Vagina (tissue), 2 donors: Measurements from ENCODE around the gene COL6A5. TPM values are rescaled to one million over a fixed set of nuclear protein-coding genes. Genes with fewer than 3 reads are reported as not detected.
"Not testable (repeated sequence)": the region's sequence is repeated elsewhere in the genome, so short reads cannot be mapped to it uniquely, and the experiment has no call there.

ENCODE experiments used
- DNase-seq, 2 donors: peaks; one replicate each; pipeline ENCODE4 v3.0.0-alpha.2; 2017; ENCODE audit errors: extremely low spot score in 2 of 2
- H3K27ac ChIP-seq: fragments of 200-600 bp; sonication (generic); one replicate; pipeline ENCODE4 v1.5.1; 2019
- H3K27me3 ChIP-seq: fragments of 200-600 bp; sonication (generic); one replicate; pipeline ENCODE4 v1.5.1; 2019
- H3K36me3 ChIP-seq, 2 donors: fragments of 200-600 bp; sonication (generic); one replicate each; pipeline ENCODE4 v1.5.1; 2017 to 2019
- H3K4me1 ChIP-seq: fragments of 200-600 bp; sonication (generic); one replicate; pipeline ENCODE4 v1.5.1; 2019
- H3K4me3 ChIP-seq, 2 donors: fragments of 200-600 bp; sonication (generic); 1 replicate in 1 of 2; 2 replicates in 1 of 2; pipeline ENCODE4 v1.5.1; 2016 to 2019
- H3K9me3 ChIP-seq: fragments of 200-600 bp; sonication (generic); one replicate; pipeline ENCODE4 v1.5.1; 2019
- CTCF ChIP-seq, 3 experiments: fragments of 450-650 bp in 2 of 3; fragments of 200-600 bp in 1 of 3; sonication (generic) in 1 of 3; IDR thresholded peaks; one replicate each; pipeline ENCODE4 v1.5.1; 2017 to 2019; ENCODE audit warnings: antibody characterized with exemption in 3 of 3, mild to moderate bottlenecking in 2 of 3, moderate library complexity in 2 of 3
- POLR2A ChIP-seq, 2 donors: fragments of 450-650 bp; IDR thresholded peaks; one replicate each; pipeline ENCODE4 v1.6.1; 2017; ENCODE audit warnings: antibody characterized with exemption in 2 of 2, mild to moderate bottlenecking in 2 of 2, moderate library complexity in 2 of 2
- POLR2AphosphoS5 ChIP-seq, 2 donors: sonication (generic); formaldehyde crosslinking; IDR thresholded peaks; one replicate each; pipeline ENCODE4 v1.9.0; 2017; ENCODE audit warnings: antibody characterized with exemption in 2 of 2, mild to moderate bottlenecking in 2 of 2, low read depth in 1 of 2; ENCODE audit not compliant: insufficient read depth in 1 of 2
- intact Hi-C: fragments of 100-400 bp; cut with DNase I; formaldehyde crosslinking; loops from one replicate; pipeline ENCODE4 v1.15.1; 2023
- total RNA-seq: library from RNA; depleted of rRNA; stranded (reverse); fragments of >200 nt; gene quantifications from one replicate; pipeline ENCODE4 v1.2.3, GENCODE V29; 2016

COL6A5 gene
- total RNA-seq, 1 donor from 2014 or later, result not detected

- intact Hi-C loops, result no loop called here
- Histone ChIP-seq H3K27me3 (no peaks in the 10 kb centered on the region), H3K27ac (no peak overlapping the region), H3K4me3 (no peak overlapping the region), H3K9me3 (no peaks in the 10 kb centered on the region), H3K4me1 (peaks cover 7% of the 10 kb centered on the region), H3K36me3 (no peaks in the 10 kb centered on the region)
- TF ChIP-seq POLR2AphosphoS5 (IDR thresholded peaks at IDR 0.05; ENCODE audit: insufficient read depth in 1 of 2, low read depth in 1 of 2) (no peak), CTCF (IDR thresholded peaks at IDR 0.05) (no peak)
- no peak for DNase-seq
Observed at GRCh38 chr3:130342821-130343661, 2.4 kb upstream of the COL6A5 start.

- H3K27ac ChIP-seq, H3K9me3 ChIP-seq, H3K27me3 ChIP-seq, H3K36me3 ChIP-seq, H3K4me3 ChIP-seq, H3K4me1 ChIP-seq, DNase-seq, intact Hi-C loops: not testable (repeated sequence)
Observed at GRCh38 chr3:130348258-130348657, 2.8 kb downstream of the COL6A5 start.

GRCh38 chr3:130354430-130354829 is 9.0 kb downstream of the COL6A5 start:
- H3K4me1 ChIP-seq, result no peaks in the 10 kb centered on the region
- H3K36me3 ChIP-seq, result no peaks in the 10 kb centered on the region
- no peak for TF ChIP-seq POLR2A (IDR thresholded peaks at IDR 0.05)
- no peak for TF ChIP-seq POLR2AphosphoS5 (IDR thresholded peaks at IDR 0.05; ENCODE audit: insufficient read depth in 1 of 2, low read depth in 1 of 2)
- no peak for TF ChIP-seq CTCF (IDR thresholded peaks at IDR 0.05)
- H3K4me3 ChIP-seq, result no peak overlapping the region
- no peaks in the 10 kb centered on the region for H3K9me3 ChIP-seq
- intact Hi-C loops, result no loop called here
- H3K27me3 ChIP-seq, result no peaks in the 10 kb centered on the region
- DNase-seq, result no peak
- no peak overlapping the region for H3K27ac ChIP-seq

GRCh38 chr3:130374033-130374432 is 28.6 kb downstream of the COL6A5 start:
- Histone ChIP-seq H3K4me1 (no peaks in the 10 kb centered on the region), H3K36me3 (no peaks in the 10 kb centered on the region), H3K4me3 (no peak overlapping the region), H3K9me3 (no peaks in the 10 kb centered on the region), H3K27ac (no peak overlapping the region), H3K27me3 (no peaks in the 10 kb centered on the region)
- DNase-seq, result no peak
- TF ChIP-seq CTCF (IDR thresholded peaks at IDR 0.05) (no peak), POLR2AphosphoS5 (IDR thresholded peaks at IDR 0.05; ENCODE audit: insufficient read depth in 1 of 2, low read depth in 1 of 2) (no peak), POLR2A (IDR thresholded peaks at IDR 0.05) (no peak)
- intact Hi-C loops, result no loop called here

GRCh38 chr3:130374908-130375307 is 29.4 kb downstream of the COL6A5 start:
- Histone ChIP-seq H3K27ac (no peak overlapping the region), H3K4me1 (no peaks in the 10 kb centered on the region)

More at GRCh38 chr3:130374908-130375307, 29.4 kb downstream of the COL6A5 start:
- Histone ChIP-seq H3K27me3 (no peaks in the 10 kb centered on the region), H3K36me3 (no peaks in the 10 kb centered on the region), H3K9me3 (no peaks in the 10 kb centered on the region), H3K4me3 (no peak overlapping the region)
- no peak for TF ChIP-seq CTCF (IDR thresholded peaks at IDR 0.05)
- TF ChIP-seq POLR2A (IDR thresholded peaks at IDR 0.05), result no peak
- no peak for TF ChIP-seq POLR2AphosphoS5 (IDR thresholded peaks at IDR 0.05; ENCODE audit: insufficient read depth in 1 of 2, low read depth in 1 of 2)
- intact Hi-C loops, result no loop called here
- no peak for DNase-seq
